Ascending aorta (tissue), 2 donors: Measurements from ENCODE around the gene SH3RF3. TPM values are rescaled to one million over a fixed set of nuclear protein-coding genes. Genes with fewer than 3 reads are reported as not detected.

Experiments used
- DNase-seq, 2 donors: peaks; one replicate each; pipeline ENCODE4 v3.0.0-alpha.2; 2019; ENCODE audit warnings: low spot score in 2 of 2
- H3K27ac ChIP-seq, 2 donors: fragments of 200-600 bp; sonication (generic); one replicate each; pipeline ENCODE4 v1.5.1; 2016 to 2017; ENCODE audit warnings: mild to moderate bottlenecking in 1 of 2
- H3K27me3 ChIP-seq: fragments of 200-600 bp; sonication (generic); one replicate; pipeline ENCODE4 v1.5.1; 2017
- H3K36me3 ChIP-seq, 2 donors: fragments of 200-600 bp; sonication (generic); one replicate each; pipeline ENCODE4 v1.5.1; 2016
- H3K4me1 ChIP-seq, 2 donors: fragments of 200-600 bp; sonication (generic); one replicate each; pipeline ENCODE4 v1.5.1; 2016 to 2017; ENCODE audit warnings: mild to moderate bottlenecking in 1 of 2
- H3K4me3 ChIP-seq, 2 donors: fragments of 200-600 bp; sonication (generic); one replicate each; pipeline ENCODE4 v1.5.1; 2016 to 2017; ENCODE audit warnings: mild to moderate bottlenecking in 1 of 2
- H3K9me3 ChIP-seq, 2 donors: fragments of 200-600 bp; sonication (generic); one replicate each; pipeline ENCODE4 v1.5.1; 2016
- CTCF ChIP-seq, 3 experiments: fragments of 200-600 bp in 2 of 3; fragments of 450-650 bp in 1 of 3; sonication (generic) in 2 of 3; IDR thresholded peaks; one replicate each; pipeline ENCODE4 v1.5.1; 2016 to 2019; ENCODE audit warnings: antibody characterized with exemption in 3 of 3, mild to moderate bottlenecking in 1 of 3, moderate library complexity in 1 of 3
- intact Hi-C: fragments of 100-400 bp; cut with DNase I; formaldehyde crosslinking; loops from one replicate; pipeline ENCODE4 v1.15.1; 2023
- total RNA-seq: library from RNA; depleted of rRNA; stranded (reverse); fragments of >200 nt; gene quantifications from one replicate; pipeline ENCODE4 v1.1.0, GENCODE V29; 2016

Gene SH3RF3
- total RNA-seq, 1 donor from 2014 or later: 53.5 TPM

GRCh38 chr2:109266496-109266895, 137.5 kb downstream of the SH3RF3 start:
- H3K27ac ChIP-seq: no peak overlapping the region
- no peaks in the 10 kb centered on the region for H3K36me3 ChIP-seq
- DNase-seq: no peak
- H3K4me1 ChIP-seq: peaks cover 7 to 22% of the 10 kb centered on the region in 2 donors
- intact Hi-C loops: no loop called here
- H3K27me3 ChIP-seq: no peaks in the 10 kb centered on the region
- TF ChIP-seq CTCF (IDR thresholded peaks at IDR 0.05): no peak
- no peak overlapping the region for H3K4me3 ChIP-seq
- no peaks in the 10 kb centered on the region for H3K9me3 ChIP-seq

GRCh38 chr2:109266998-109267854, 138.2 kb downstream of the SH3RF3 start:
- DNase-seq: no peak
- intact Hi-C loops: no loop called here
- Histone ChIP-seq H3K4me1 (peaks cover 7 to 22% of the 10 kb centered on the region in 2 donors), H3K4me3 (no peak overlapping the region), H3K9me3 (no peaks in the 10 kb centered on the region), H3K27ac (no peak overlapping the region), H3K27me3 (no peaks in the 10 kb centered on the region), H3K36me3 (no peaks in the 10 kb centered on the region)
- no peak for TF ChIP-seq CTCF (IDR thresholded peaks at IDR 0.05)

GRCh38 chr2:109268916-109269315, 139.9 kb downstream of the SH3RF3 start:
- TF ChIP-seq CTCF (IDR thresholded peaks at IDR 0.05): no peak
- intact Hi-C loops: no loop called here
- Histone ChIP-seq H3K36me3 (no peaks in the 10 kb centered on the region), H3K9me3 (no peaks in the 10 kb centered on the region), H3K4me1 (peaks cover 7 to 20% of the 10 kb centered on the region in 2 donors), H3K27me3 (no peaks in the 10 kb centered on the region), H3K4me3 (no peak overlapping the region), H3K27ac (no peak overlapping the region)
- DNase-seq: no peak

- no peak for TF ChIP-seq CTCF (IDR thresholded peaks at IDR 0.05)
- Histone ChIP-seq H3K27ac (no peak overlapping the region), H3K4me3 (no peak overlapping the region), H3K4me1 (peaks cover 4 to 15% of the 10 kb centered on the region in 2 donors), H3K9me3 (no peaks in the 10 kb centered on the region), H3K27me3 (no peaks in the 10 kb centered on the region), H3K36me3 (no peaks in the 10 kb centered on the region)
- intact Hi-C loops: no loop called here
- DNase-seq: no peak
Measured at GRCh38 chr2:109269706-109270504, 140.9 kb downstream of the SH3RF3 start.

GRCh38 chr2:109270505-109271312, 141.7 kb downstream of the SH3RF3 start:
- H3K4me1 ChIP-seq: peaks cover 0 to 8% of the 10 kb centered on the region in 2 donors
- H3K4me3 ChIP-seq: no peak overlapping the region
- no peaks in the 10 kb centered on the region for H3K36me3 ChIP-seq
- TF ChIP-seq CTCF (IDR thresholded peaks at IDR 0.05): no peak
- no peak overlapping the region for H3K27ac ChIP-seq
- intact Hi-C loops: no loop called here
- no peaks in the 10 kb centered on the region for H3K27me3 ChIP-seq
- DNase-seq: no peak
- H3K9me3 ChIP-seq: no peaks in the 10 kb centered on the region
